GM18951 (cell line): ENCODE measurements around the gene CST4.
"Not testable (repeated sequence)": the region's sequence is repeated elsewhere in the genome, so short reads cannot be mapped to it uniquely, and the experiment has no call there.

Experiments
- POLR2A ChIP-seq: IDR thresholded peaks from 4 replicates; pipeline ENCODE4 v1.6.1; 2011; ENCODE audit warnings: mild to moderate bottlenecking; ENCODE audit not compliant: insufficient read length, insufficient read depth; ENCODE audit errors: extremely low read depth
- in situ Hi-C: fragments of 300-500 bp; cut with MboI; formaldehyde crosslinking; loops from one replicate; pipeline ENCODE4 v1.12.0; 2022; ENCODE audit warnings: low sequenced_read_pairs, mixed read lengths, inconsistent platforms; ENCODE audit not compliant: unreplicated experiment

CST4 gene

GRCh38 chr20:23697947-23698346 is 9.1 kb upstream of the CST4 start:
- no peak for TF ChIP-seq POLR2A
- in situ Hi-C loops: no loop called here

DNA sequence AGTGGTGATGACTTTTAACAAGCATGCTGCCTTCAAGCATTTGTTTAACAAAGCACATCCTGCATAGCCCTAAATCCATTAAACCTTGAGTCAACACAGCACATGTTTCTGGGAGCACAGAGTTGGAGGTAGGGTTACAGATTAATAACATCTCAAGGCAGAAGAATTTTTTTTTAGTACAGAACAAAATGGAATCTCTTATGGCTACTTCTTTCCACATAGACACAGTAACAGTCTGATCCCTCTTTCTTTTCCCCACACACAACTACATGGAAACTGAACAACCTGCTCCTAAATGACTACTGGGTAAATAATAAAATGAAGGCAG is 6.2 kb upstream of the CST4 start:
- in situ Hi-C loops: not testable (repeated sequence)

GRCh38 chr20:23694178-23695067 is 5.6 kb upstream of the CST4 start:
- in situ Hi-C loops: not testable (repeated sequence)

GRCh38 chr20:23692725-23693619 is 4.1 kb upstream of the CST4 start:
- in situ Hi-C loops: not testable (repeated sequence)

DNA sequence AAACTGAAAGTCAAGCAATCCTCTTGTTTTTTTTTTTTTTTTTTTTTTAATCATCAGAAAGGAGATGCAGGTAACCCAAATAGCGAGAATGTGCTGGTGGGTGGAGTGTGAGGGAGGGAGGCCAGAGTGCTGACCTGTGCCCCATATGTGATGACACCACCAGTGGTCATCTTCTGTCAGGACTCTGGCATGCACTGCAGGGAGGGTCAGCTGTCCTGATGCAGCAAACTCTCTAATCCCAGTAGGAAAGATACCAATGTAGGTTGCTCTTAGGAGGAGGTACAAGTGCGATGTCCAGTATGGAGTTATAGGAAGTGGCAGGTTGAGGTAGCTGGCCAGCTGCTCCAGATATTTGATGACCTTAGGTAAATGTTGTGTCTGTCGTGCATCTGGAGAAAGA is 2.8 kb upstream of the CST4 start:
- in situ Hi-C loops: no loop called here
- no peak for TF ChIP-seq POLR2A

- in situ Hi-C loops: no loop called here
- TF ChIP-seq POLR2A: no peak
These were observed 1.7 kb upstream of the CST4 start for GRCh38 chr20:23690581-23690980.

- in situ Hi-C loops: no loop called here
- no peak for TF ChIP-seq POLR2A
These were observed 507 bp upstream of the CST4 start for GRCh38 chr20:23689399-23689690.

DNA sequence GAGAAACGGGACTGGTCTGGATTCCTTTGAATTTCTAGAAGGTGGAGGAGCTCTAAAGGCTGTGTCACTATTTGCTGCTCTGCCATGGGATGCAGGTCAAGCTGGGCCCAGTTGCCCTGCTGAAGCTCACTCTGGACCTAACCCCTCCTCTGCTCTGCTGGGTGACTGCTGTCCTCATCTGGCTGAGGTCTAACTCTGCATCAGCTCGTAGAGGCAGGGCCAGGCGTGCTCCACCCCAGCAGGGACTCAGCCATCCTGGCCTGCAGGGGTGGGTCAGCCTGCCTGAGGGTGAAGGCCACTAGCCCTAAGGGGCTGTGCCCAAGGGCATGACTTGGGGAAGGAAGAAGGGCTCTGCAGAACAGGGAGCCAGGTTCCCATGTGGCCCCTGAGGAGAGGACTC is 852 bp downstream of the CST4 start:
- in situ Hi-C loops: no loop called here
- no peak for TF ChIP-seq POLR2A

DNA sequence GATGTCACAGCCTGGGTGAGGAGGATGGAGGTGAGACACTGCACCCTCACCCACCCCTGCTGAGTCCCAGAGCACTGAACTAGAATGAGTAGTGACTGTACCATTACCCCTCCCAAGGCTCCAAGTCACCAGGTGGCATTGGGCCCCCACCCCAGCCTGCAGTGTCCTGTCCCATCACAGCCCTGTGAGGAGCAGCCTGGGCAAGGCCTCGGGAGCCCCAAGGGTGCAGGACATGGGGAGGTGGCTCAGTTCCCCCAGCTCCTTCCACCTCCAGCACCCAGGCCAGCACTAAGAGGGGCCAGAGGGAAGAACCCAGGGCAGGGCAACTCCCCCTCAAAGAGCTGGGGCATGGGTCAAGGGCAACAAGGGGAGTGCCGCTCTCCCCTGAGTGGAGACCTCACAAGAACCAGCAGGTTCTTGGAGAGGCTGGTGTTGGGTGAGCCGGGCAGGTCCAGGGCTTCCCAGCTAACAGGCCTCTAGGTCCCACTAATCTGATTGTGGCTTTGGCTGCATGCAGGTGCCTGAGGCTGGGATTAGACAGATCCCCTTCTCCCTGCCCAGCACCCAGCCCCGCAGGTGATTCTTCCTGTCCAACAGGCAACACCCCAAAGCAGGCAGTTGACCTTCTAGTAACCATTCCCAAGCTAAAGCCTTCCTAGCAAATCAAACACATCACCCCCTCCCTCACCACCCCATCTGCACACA is 2.6 kb downstream of the CST4 start:
- TF ChIP-seq POLR2A: no peak
- in situ Hi-C loops: no loop called here

GRCh38 chr20:23685529-23685896 is 3.3 kb downstream of the CST4 start:
- in situ Hi-C loops: not testable (repeated sequence)

DNA sequence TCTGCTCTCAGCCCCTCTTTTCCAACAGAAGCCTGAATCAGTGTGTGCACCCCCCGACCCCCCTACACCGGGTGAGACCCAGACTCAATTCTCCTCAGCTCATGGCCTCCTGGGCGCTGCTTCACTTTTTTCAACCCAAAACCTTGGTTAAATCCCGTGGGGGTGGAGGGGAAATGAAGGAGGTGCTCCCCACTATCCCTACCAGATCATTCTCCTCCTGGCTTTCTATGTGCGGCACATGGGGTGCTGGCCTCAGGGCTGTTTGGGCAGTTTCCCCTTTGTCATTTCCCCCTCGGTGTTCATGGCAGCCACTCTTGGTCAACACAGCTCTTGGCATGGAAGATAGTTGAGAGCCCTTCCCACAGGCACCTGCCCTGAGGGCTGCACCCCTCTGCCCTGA is 4.6 kb downstream of the CST4 start:
- in situ Hi-C loops: no loop called here
- TF ChIP-seq POLR2A: no peak

- TF ChIP-seq POLR2A: no peak
- in situ Hi-C loops: no loop called here
These were observed 5.0 kb downstream of the CST4 start for GRCh38 chr20:23683807-23684206.

DNA sequence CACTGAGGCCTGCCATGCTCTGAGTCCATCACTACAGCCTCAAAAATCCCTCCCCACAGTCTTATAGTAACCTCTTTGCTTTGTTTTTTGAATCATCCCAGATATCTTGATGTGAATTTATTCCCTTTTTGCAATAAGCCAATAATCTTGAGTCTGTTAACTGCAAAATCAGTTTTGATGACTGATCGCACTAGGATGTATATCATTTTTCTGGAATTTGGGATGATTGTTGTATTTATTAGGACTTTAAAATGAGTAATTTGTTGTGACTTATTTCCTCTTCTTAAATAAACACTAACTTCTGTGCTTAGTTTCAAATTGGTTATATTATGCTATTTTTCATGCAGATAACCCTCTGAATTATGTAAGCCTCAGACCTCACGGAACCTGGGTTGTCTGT is 5.6 kb downstream of the CST4 start:
- in situ Hi-C loops: no loop called here
- TF ChIP-seq POLR2A: no peak

DNA sequence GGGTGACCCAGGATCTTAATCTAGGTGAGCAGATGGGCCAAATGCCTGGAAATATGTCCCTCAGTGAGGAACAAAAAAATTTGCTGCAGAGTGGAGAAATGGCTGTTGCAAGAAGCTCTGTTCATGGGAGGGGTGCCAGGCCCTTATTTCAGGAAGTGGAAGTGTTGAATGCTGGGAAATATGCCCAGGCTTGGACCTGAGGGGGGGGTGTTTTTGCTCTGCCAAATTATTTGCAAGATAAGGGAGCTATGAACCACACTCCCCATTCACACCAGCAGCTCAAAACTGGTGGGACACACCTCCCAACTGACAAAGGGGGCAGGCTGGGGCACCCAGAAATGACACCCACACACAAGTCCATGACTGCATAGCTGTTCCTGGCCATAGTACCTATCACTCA is 8.7 kb downstream of the CST4 start:
- in situ Hi-C loops: no loop called here
- no peak for TF ChIP-seq POLR2A
